ENCODE results near the gene SYN1. TPM values are rescaled to one million over a fixed set of nuclear protein-coding genes. Genes with fewer than 3 reads are reported as not detected.
A peak's percentile ranks its signal among the peaks of the same experiment; 100 is the strongest.

The SYN1 gene
- total and polyA plus RNA-seq, 2 experiments from 2014 or later: 0.34 TPM; not detected in 1

- Histone ChIP-seq H3K79me2 (ENCODE audit: insufficient read depth) (no peaks in the 10 kb centered on the region), H3K9ac (no peak overlapping the region), H2AFZ (no peak overlapping the region), H3K4me2 (ENCODE audit: unreplicated experiment) (no peak overlapping the region), H3K36me3 (ENCODE audit: low read depth) (no peaks in the 10 kb centered on the region), H3K9me2 (ENCODE audit: insufficient read depth) (no peaks in the 10 kb centered on the region), H3K4me1 (ENCODE audit: insufficient read depth) (no peaks in the 10 kb centered on the region), H4K20me1 (ENCODE audit: insufficient read depth) (no peaks in the 10 kb centered on the region), H3F3A (ENCODE audit: insufficient read depth) (no peaks in the 10 kb centered on the region), H3K9me3 (ENCODE audit: low read depth) (no peaks in the 10 kb centered on the region), H3K4me3 (no peak overlapping the region), H3K27me3 (replicated peaks; ENCODE audit: insufficient read depth) (no peaks in the 10 kb centered on the region), H3K27ac (no peak overlapping the region)
- DNase-seq: no peak
- TF ChIP-seq EZH2phosphoT487 (IDR thresholded peaks at IDR 0.05; ENCODE audit: insufficient read depth, low read depth) (no peak), EZH2 (IDR thresholded peaks at IDR 0.05; ENCODE audit: insufficient read depth, poor library complexity, severe bottlenecking) (no peak)
- in situ Hi-C loops (cut with MboI): loop anchor here (25.0 kb wide), 1 partner anchor 507 kb away; no protein-coding TSS in a partner anchor
- 97 to 100% methylated on average over 3 to 6 of the region's 6 CpGs for WGBS, 2 experiments (ENCODE audit: low coverage in 1 of 2, low lambda C conversion rate in 2 of 2, missing lambda C conversion rate in 2 of 2)
Observed at GRCh38 chrX:47530049-47530448, 89.6 kb downstream of the SYN1 start.

- Histone ChIP-seq H4K20me1 (ENCODE audit: insufficient read depth) (no peaks in the 10 kb centered on the region), H3K27me3 (replicated peaks; ENCODE audit: insufficient read depth) (no peaks in the 10 kb centered on the region), H3K36me3 (ENCODE audit: low read depth) (no peaks in the 10 kb centered on the region), H3K9ac (no peak overlapping the region), H3K4me2 (ENCODE audit: unreplicated experiment) (no peak overlapping the region), H3K27ac (no peak overlapping the region), H3K79me2 (ENCODE audit: insufficient read depth) (no peaks in the 10 kb centered on the region), H3K9me2 (ENCODE audit: insufficient read depth) (no peaks in the 10 kb centered on the region), H3K4me1 (ENCODE audit: insufficient read depth) (no peaks in the 10 kb centered on the region), H2AFZ (no peak overlapping the region), H3K4me3 (no peak overlapping the region), H3K9me3 (ENCODE audit: low read depth) (no peaks in the 10 kb centered on the region), H3F3A (ENCODE audit: insufficient read depth) (no peaks in the 10 kb centered on the region)
- no peak for TF ChIP-seq EZH2 (IDR thresholded peaks at IDR 0.05; ENCODE audit: insufficient read depth, poor library complexity, severe bottlenecking)
- no peak for TF ChIP-seq EZH2phosphoT487 (IDR thresholded peaks at IDR 0.05; ENCODE audit: insufficient read depth, low read depth)
- in situ Hi-C loops (cut with MboI): loop anchor here (25.0 kb wide), 1 partner anchor 508 kb away; no protein-coding TSS in a partner anchor
- DNase-seq: no peak
- WGBS, 2 experiments (ENCODE audit: low coverage in 1 of 2, low lambda C conversion rate in 2 of 2, missing lambda C conversion rate in 2 of 2): 71 to 90% methylated on average over 1 to 6 of the region's 8 CpGs
Observed at GRCh38 chrX:47529548-47529947, 90.1 kb downstream of the SYN1 start.

- no peaks in the 10 kb centered on the region for H3K36me3 ChIP-seq (ENCODE audit: low read depth)
- no peak for DNase-seq
- H4K20me1 ChIP-seq (ENCODE audit: insufficient read depth): no peaks in the 10 kb centered on the region
- WGBS, 2 experiments (ENCODE audit: low coverage in 1 of 2, low lambda C conversion rate in 2 of 2, missing lambda C conversion rate in 2 of 2): 2 to 4% methylated on average over 6 to 16 of the region's 34 CpGs
- no peaks in the 10 kb centered on the region for H3F3A ChIP-seq (ENCODE audit: insufficient read depth)
- no peak overlapping the region for H3K27ac ChIP-seq
- H3K4me2 ChIP-seq (ENCODE audit: unreplicated experiment): peak overlapping the region; percentile 81
- peak overlapping the region; percentile 78 for H3K9ac ChIP-seq
- H2AFZ ChIP-seq: peak overlapping the region; percentile 85
- in situ Hi-C loops (cut with MboI): no loop called here
- no peaks in the 10 kb centered on the region for H3K9me2 ChIP-seq (ENCODE audit: insufficient read depth)
- no peaks in the 10 kb centered on the region for H3K9me3 ChIP-seq (ENCODE audit: low read depth)
- no peaks in the 10 kb centered on the region for H3K79me2 ChIP-seq (ENCODE audit: insufficient read depth)
- H3K27me3 ChIP-seq (replicated peaks; ENCODE audit: insufficient read depth): no peaks in the 10 kb centered on the region
- peaks cover 4% of the 10 kb centered on the region; the same call in 1 of the 2 replicates for H3K4me1 ChIP-seq (ENCODE audit: insufficient read depth)
- peak overlapping the region; percentile 72 for H3K4me3 ChIP-seq
- TF ChIP-seq EZH2 (IDR thresholded peaks at IDR 0.05; ENCODE audit: insufficient read depth, poor library complexity, severe bottlenecking) (no peak), EZH2phosphoT487 (IDR thresholded peaks at IDR 0.05; ENCODE audit: insufficient read depth, low read depth) (no peak)
Observed at GRCh38 chrX:47523713-47524166, 95.9 kb downstream of the SYN1 start.

GRCh38 chrX:47523297-47523696 is 96.4 kb downstream of the SYN1 start:
- peak; percentile 85 for DNase-seq
- H3K9me2 ChIP-seq (ENCODE audit: insufficient read depth): no peaks in the 10 kb centered on the region
- H3F3A ChIP-seq (ENCODE audit: insufficient read depth): no peaks in the 10 kb centered on the region
- H4K20me1 ChIP-seq (ENCODE audit: insufficient read depth): no peaks in the 10 kb centered on the region
- H3K9me3 ChIP-seq (ENCODE audit: low read depth): no peaks in the 10 kb centered on the region
- peak overlapping the region; percentile 78 for H3K9ac ChIP-seq
- peak overlapping the region; percentile 81 for H3K4me2 ChIP-seq (ENCODE audit: unreplicated experiment)
- no peak for TF ChIP-seq EZH2 (IDR thresholded peaks at IDR 0.05; ENCODE audit: insufficient read depth, poor library complexity, severe bottlenecking)
- TF ChIP-seq EZH2phosphoT487 (IDR thresholded peaks at IDR 0.05; ENCODE audit: insufficient read depth, low read depth): no peak
- H3K4me1 ChIP-seq (ENCODE audit: insufficient read depth): peaks cover 4% of the 10 kb centered on the region; the same call in 1 of the 2 replicates
- H3K79me2 ChIP-seq (ENCODE audit: insufficient read depth): no peaks in the 10 kb centered on the region
- peak overlapping the region; percentile 85 for H2AFZ ChIP-seq
- 0 out of 2 replicates have a peak overlapping the region, but pooled peaks have one; percentile 12 for H3K27ac ChIP-seq
- peak overlapping the region; percentile 72 for H3K4me3 ChIP-seq
- no peaks in the 10 kb centered on the region for H3K27me3 ChIP-seq (replicated peaks; ENCODE audit: insufficient read depth)
- no peaks in the 10 kb centered on the region for H3K36me3 ChIP-seq (ENCODE audit: low read depth)
- in situ Hi-C loops (cut with MboI): no loop called here
- 1 to 2% methylated on average over 6 to 15 of the region's 33 CpGs for WGBS, 2 experiments (ENCODE audit: low coverage in 1 of 2, low lambda C conversion rate in 2 of 2, missing lambda C conversion rate in 2 of 2)

Small RNA genes lying within 50 kb of the gene (microRNA-seq; reads per million reads assigned to microRNA genes)
- not detected for gene MIR4769 (ENCODE audit: borderline number of aligned reads)

Small RNA genes lying within 50 kb of the gene (small RNA-seq; reads per million reads assigned to genes)
- not detected for gene MIR4769 (ENCODE audit: low read depth, low replicate concordance)

Other genes starting within 250 kb of the SYN1 start
- not detected in 2 replicates for gene ZNF157, start 249.3 kb downstream of the SYN1 start, total RNA-seq (2014; rRNA removed; shearing (Covaris generic))
- not detected in 2 replicates for gene ZNF157, start 249.3 kb downstream of the SYN1 start, polyA plus RNA-seq (2016; fragmentation: Nextera tagmentation; extraction: Ambion mirVana)
- 7.1 and 8.5 TPM in 2 replicates for gene ZNF41, start 136.6 kb downstream of the SYN1 start, total RNA-seq (2014; rRNA removed; shearing (Covaris generic))
- gene ZNF41, start 136.6 kb downstream of the SYN1 start, polyA plus RNA-seq (2016; fragmentation: Nextera tagmentation; extraction: Ambion mirVana): 6.1 and 6.3 TPM in 2 replicates
- 21.4 and 32.0 TPM in 2 replicates for gene ARAF, start 58.7 kb downstream of the SYN1 start, total RNA-seq (2014; rRNA removed; shearing (Covaris generic))
- 74.8 and 78.0 TPM in 2 replicates for gene ARAF, start 58.7 kb downstream of the SYN1 start, polyA plus RNA-seq (2016; fragmentation: Nextera tagmentation; extraction: Ambion mirVana)
- 2,871 and 4,277 TPM in 2 replicates for gene TIMP1, start 37.4 kb downstream of the SYN1 start, total RNA-seq (2014; rRNA removed; shearing (Covaris generic))
- gene TIMP1, start 37.4 kb downstream of the SYN1 start, polyA plus RNA-seq (2016; fragmentation: Nextera tagmentation; extraction: Ambion mirVana): 13,908 and 14,059 TPM in 2 replicates
- 1.4 TPM in 1 of 2 replicates, not detected in the other for gene CFP, start 10.1 kb upstream of the SYN1 start, total RNA-seq (2014; rRNA removed; shearing (Covaris generic))
- 0.15 TPM in 1 of 2 replicates, not detected in the other for gene CFP, start 10.1 kb upstream of the SYN1 start, polyA plus RNA-seq (2016; fragmentation: Nextera tagmentation; extraction: Ambion mirVana)
- 35.3 and 46.6 TPM in 2 replicates for gene ELK1, start 30.7 kb upstream of the SYN1 start, total RNA-seq (2014; rRNA removed; shearing (Covaris generic))
- 47.7 and 49.5 TPM in 2 replicates for gene ELK1, start 30.7 kb upstream of the SYN1 start, polyA plus RNA-seq (2016; fragmentation: Nextera tagmentation; extraction: Ambion mirVana)
- 130 and 133 TPM in 2 replicates for gene UXT, start 39.3 kb upstream of the SYN1 start, total RNA-seq (2014; rRNA removed; shearing (Covaris generic))
- gene UXT, start 39.3 kb upstream of the SYN1 start, polyA plus RNA-seq (2016; fragmentation: Nextera tagmentation; extraction: Ambion mirVana): 158 and 160 TPM in 2 replicates
- 2.1 and 3.5 TPM in 2 replicates for gene ZNF81, start 217.0 kb upstream of the SYN1 start, total RNA-seq (2014; rRNA removed; shearing (Covaris generic))
- gene ZNF81, start 217.0 kb upstream of the SYN1 start, polyA plus RNA-seq (2016; fragmentation: Nextera tagmentation; extraction: Ambion mirVana): 2.5 and 5.4 TPM in 2 replicates

Measured in GM23248 (cell line).